Measurements from ENCODE around the gene HDX. TPM values are rescaled to one million over a fixed set of nuclear protein-coding genes. Genes with fewer than 3 reads are reported as not detected.

Gene HDX
- polyA plus RNA-seq, 1 donor from 2014 or later = 3.1 TPM

DNA sequence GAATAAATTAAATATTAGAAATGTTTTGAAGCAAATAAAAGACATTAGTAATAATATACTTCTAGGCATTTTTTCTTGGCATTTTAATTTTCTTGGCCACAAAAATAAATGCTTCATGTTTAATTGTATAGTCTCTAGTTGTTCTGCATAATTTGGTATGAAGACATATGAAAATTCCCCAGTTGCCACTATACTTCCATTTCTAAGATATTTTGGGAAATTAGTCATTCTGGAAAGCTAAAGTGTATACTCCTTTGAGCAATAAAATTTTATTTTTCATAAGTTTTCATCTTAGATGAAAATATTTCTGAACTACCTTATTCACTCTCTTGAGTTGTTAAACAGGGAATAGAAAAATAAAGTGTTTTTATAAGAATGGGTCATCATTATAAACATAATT lies 13.8 kb downstream of the HDX start:
- Histone ChIP-seq H3K4me3 (ENCODE audit: low read length) (no peak overlapping the region), H3K9me3 (ENCODE audit: low read length) (no peaks in the 10 kb centered on the region), H3K9ac (ENCODE audit: low read length) (no peak overlapping the region), H3K36me3 (ENCODE audit: insufficient read depth, low read length) (no peaks in the 10 kb centered on the region), H3K79me2 (replicated peaks; ENCODE audit: insufficient read depth, low read length) (no peaks in the 10 kb centered on the region), H4K20me1 (ENCODE audit: insufficient read depth) (no peaks in the 10 kb centered on the region), H3K27ac (ENCODE audit: low read length) (no peak overlapping the region), H2AFZ (ENCODE audit: low read depth, low read length) (no peak overlapping the region), H3K27me3 (ENCODE audit: insufficient read depth, low read depth, low read length) (no peaks in the 10 kb centered on the region), H3K4me2 (ENCODE audit: low read length) (no peak overlapping the region), H3K9me2 (ENCODE audit: insufficient read depth, low read length) (no peaks in the 10 kb centered on the region), H3F3A (ENCODE audit: insufficient read depth, low read length, poor library complexity, severe bottlenecking) (no peaks in the 10 kb centered on the region)
- no peak for TF ChIP-seq POLR2AphosphoS5 (IDR thresholded peaks at IDR 0.05)
- no peak for TF ChIP-seq EZH2 (IDR thresholded peaks at IDR 0.05; ENCODE audit: borderline replicate concordance, insufficient read depth, low read length, poor library complexity, severe bottlenecking)
- TF ChIP-seq RAD21 (conservative IDR thresholded peaks at IDR 0.05) = no peak
- no peak for TF ChIP-seq MXI1 (conservative IDR thresholded peaks at IDR 0.05; ENCODE audit: poor library complexity, severe bottlenecking)
- TF ChIP-seq, protein P1, sequence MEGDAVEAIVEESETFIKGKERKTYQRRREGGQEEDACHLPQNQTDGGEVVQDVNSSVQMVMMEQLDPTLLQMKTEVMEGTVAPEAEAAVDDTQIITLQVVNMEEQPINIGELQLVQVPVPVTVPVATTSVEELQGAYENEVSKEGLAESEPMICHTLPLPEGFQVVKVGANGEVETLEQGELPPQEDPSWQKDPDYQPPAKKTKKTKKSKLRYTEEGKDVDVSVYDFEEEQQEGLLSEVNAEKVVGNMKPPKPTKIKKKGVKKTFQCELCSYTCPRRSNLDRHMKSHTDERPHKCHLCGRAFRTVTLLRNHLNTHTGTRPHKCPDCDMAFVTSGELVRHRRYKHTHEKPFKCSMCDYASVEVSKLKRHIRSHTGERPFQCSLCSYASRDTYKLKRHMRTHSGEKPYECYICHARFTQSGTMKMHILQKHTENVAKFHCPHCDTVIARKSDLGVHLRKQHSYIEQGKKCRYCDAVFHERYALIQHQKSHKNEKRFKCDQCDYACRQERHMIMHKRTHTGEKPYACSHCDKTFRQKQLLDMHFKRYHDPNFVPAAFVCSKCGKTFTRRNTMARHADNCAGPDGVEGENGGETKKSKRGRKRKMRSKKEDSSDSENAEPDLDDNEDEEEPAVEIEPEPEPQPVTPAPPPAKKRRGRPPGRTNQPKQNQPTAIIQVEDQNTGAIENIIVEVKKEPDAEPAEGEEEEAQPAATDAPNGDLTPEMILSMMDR (IDR thresholded peaks at IDR 0.05; ENCODE audit: poor library complexity, severe bottlenecking) = no peak

DNA sequence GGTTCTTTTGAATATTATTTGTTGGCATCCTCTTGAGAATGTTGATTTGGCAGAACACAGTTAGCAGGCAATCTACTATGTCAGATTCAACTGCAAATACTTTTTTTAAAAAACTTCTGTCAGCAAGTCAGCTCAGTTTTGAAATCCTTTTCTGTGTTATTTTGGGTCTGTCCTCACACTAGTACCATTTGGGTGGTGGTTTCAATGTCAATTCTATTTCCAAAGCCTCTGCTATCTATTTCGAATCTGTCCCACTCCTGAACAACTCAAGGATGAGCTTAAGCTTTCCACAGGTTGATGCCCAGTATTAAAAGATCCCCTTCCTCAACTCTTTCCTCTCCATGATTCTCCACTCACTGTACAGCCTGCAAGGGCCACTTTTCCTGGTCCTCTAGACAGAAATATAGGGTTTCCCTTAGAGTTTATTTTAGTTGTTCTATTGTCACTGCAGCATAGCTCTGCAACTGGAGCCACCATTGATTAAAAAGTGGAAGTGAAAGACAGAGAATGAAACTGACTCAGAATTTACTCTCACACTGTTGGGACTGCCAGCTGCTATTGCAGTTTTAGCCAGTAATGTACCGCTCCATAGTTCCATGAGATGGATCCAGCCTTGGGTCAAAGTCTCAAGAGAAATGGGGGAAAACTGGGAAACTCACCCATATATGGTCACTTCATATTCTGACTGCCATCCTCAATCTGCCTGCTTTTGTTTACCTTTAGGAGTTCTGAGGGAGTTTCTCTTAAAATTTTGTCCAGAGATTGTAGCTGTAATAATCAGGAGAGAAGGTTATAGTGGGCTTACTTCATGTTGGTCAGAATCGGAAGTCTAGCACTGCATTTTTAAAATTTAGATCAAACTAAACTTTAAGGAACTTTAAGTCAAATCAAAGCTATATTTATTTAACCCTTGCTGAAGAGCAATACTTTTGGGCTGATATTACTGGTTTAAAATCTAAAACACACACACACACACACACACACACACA lies 14.6 kb downstream of the HDX start:
- no peak overlapping the region for H3K4me3 ChIP-seq (ENCODE audit: low read length)
- H3K79me2 ChIP-seq (replicated peaks; ENCODE audit: insufficient read depth, low read length) = no peaks in the 10 kb centered on the region
- H3K4me2 ChIP-seq (ENCODE audit: low read length) = no peak overlapping the region
- H3K36me3 ChIP-seq (ENCODE audit: insufficient read depth, low read length) = no peaks in the 10 kb centered on the region
- TF ChIP-seq MXI1 (conservative IDR thresholded peaks at IDR 0.05; ENCODE audit: poor library complexity, severe bottlenecking) = no peak
- TF ChIP-seq, protein P1 (IDR thresholded peaks at IDR 0.05; ENCODE audit: poor library complexity, severe bottlenecking) = no peak
- no peak for TF ChIP-seq EZH2 (IDR thresholded peaks at IDR 0.05; ENCODE audit: borderline replicate concordance, insufficient read depth, low read length, poor library complexity, severe bottlenecking)
- TF ChIP-seq, protein P2, sequence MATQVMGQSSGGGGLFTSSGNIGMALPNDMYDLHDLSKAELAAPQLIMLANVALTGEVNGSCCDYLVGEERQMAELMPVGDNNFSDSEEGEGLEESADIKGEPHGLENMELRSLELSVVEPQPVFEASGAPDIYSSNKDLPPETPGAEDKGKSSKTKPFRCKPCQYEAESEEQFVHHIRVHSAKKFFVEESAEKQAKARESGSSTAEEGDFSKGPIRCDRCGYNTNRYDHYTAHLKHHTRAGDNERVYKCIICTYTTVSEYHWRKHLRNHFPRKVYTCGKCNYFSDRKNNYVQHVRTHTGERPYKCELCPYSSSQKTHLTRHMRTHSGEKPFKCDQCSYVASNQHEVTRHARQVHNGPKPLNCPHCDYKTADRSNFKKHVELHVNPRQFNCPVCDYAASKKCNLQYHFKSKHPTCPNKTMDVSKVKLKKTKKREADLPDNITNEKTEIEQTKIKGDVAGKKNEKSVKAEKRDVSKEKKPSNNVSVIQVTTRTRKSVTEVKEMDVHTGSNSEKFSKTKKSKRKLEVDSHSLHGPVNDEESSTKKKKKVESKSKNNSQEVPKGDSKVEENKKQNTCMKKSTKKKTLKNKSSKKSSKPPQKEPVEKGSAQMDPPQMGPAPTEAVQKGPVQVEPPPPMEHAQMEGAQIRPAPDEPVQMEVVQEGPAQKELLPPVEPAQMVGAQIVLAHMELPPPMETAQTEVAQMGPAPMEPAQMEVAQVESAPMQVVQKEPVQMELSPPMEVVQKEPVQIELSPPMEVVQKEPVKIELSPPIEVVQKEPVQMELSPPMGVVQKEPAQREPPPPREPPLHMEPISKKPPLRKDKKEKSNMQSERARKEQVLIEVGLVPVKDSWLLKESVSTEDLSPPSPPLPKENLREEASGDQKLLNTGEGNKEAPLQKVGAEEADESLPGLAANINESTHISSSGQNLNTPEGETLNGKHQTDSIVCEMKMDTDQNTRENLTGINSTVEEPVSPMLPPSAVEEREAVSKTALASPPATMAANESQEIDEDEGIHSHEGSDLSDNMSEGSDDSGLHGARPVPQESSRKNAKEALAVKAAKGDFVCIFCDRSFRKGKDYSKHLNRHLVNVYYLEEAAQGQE (IDR thresholded peaks at IDR 0.05; ENCODE audit: borderline replicate concordance) = no peak
- no peak for TF ChIP-seq SMC3 (conservative IDR thresholded peaks at IDR 0.05; ENCODE audit: poor library complexity)
- TF ChIP-seq POLR2AphosphoS5 (IDR thresholded peaks at IDR 0.05) = no peak
- no peak overlapping the region for H2AFZ ChIP-seq (ENCODE audit: low read depth, low read length)
- no peak overlapping the region for H3K27ac ChIP-seq (ENCODE audit: low read length)
- no peaks in the 10 kb centered on the region for H3F3A ChIP-seq (ENCODE audit: insufficient read depth, low read length, poor library complexity, severe bottlenecking)
- H3K9ac ChIP-seq (ENCODE audit: low read length) = no peak overlapping the region
- no peaks in the 10 kb centered on the region for H3K9me3 ChIP-seq (ENCODE audit: low read length)
- no peaks in the 10 kb centered on the region for H3K27me3 ChIP-seq (ENCODE audit: insufficient read depth, low read depth, low read length)
- no peaks in the 10 kb centered on the region for H4K20me1 ChIP-seq (ENCODE audit: insufficient read depth)
- H3K9me2 ChIP-seq (ENCODE audit: insufficient read depth, low read length) = no peaks in the 10 kb centered on the region

Data from neural cell (in vitro differentiated cells).